Measurements from ENCODE around the gene VAMP2.

Gene VAMP2

GRCh38 chr17:8109661-8110455 lies 52.9 kb downstream of the VAMP2 start:
- TF ChIP-seq CTCF (conservative IDR thresholded peaks at IDR 0.05; ENCODE audit: low read length) = peak; percentile 56
- DNase-seq (ENCODE audit: low read depth) = no peak
- no peak overlapping the region for H3K4me3 ChIP-seq (ENCODE audit: low read length)

Measured in AG10803 (cell line).